MCF 10A (cell line): ENCODE data around the gene LITAF. TPM values are rescaled to one million over a fixed set of nuclear protein-coding genes. Genes with fewer than 3 reads are reported as not detected.

Experiments
- BruUV-seq: library from RNA; stranded (reverse); fragments of 400-500 nt; replicated peaks from 2 replicates; lab custom pipeline; 2021; lab: Mats Ljungman, UMichigan
- CTCF ChIA-PET: fragments of 300-600 bp; sonication (Branson Sonifier 250); formaldehyde crosslinking; extraction: SDS; loops from one replicate; lab custom pipeline; 2021; ENCODE audit warnings: antibody characterized with exemption, inconsistent platforms; lab: Yijun Ruan, JAX
- POLR2A ChIA-PET: fragments of 300-600, 350-650 bp; sonication (Branson Sonifier 250); formaldehyde crosslinking; extraction: SDS; loops from one replicate; lab custom pipeline; 2020; ENCODE audit warnings: antibody characterized with exemption, inconsistent platforms; lab: Yijun Ruan, JAX
- DNase-seq: peaks from one replicate; pipeline ENCODE4 v3.0.0-alpha.2; 2018; ENCODE audit not compliant: unreplicated experiment
- H3K27ac Mint-ChIP-seq: one replicate; pipeline ENCODE4 v1.8.0; 2022; ENCODE audit warnings: mild to moderate bottlenecking, low read depth, mixed read lengths; ENCODE audit not compliant: unreplicated experiment
- H3K27me3 Mint-ChIP-seq: one replicate; pipeline ENCODE4 v1.8.0; 2022; ENCODE audit warnings: mixed read lengths; ENCODE audit not compliant: insufficient read depth, unreplicated experiment
- H3K36me3 Mint-ChIP-seq: one replicate; pipeline ENCODE4 v1.8.0; 2022; ENCODE audit warnings: mild to moderate bottlenecking, moderate library complexity, mixed read lengths; ENCODE audit not compliant: insufficient read depth, unreplicated experiment
- H3K4me1 Mint-ChIP-seq: one replicate; pipeline ENCODE4 v1.8.0; 2022; ENCODE audit warnings: mixed read lengths; ENCODE audit not compliant: insufficient read depth, unreplicated experiment
- H3K4me3 Mint-ChIP-seq: one replicate; pipeline ENCODE4 v1.8.0; 2022; ENCODE audit warnings: mild to moderate bottlenecking, moderate library complexity, mixed read lengths; ENCODE audit not compliant: unreplicated experiment
- H3K9me3 Mint-ChIP-seq: one replicate; pipeline ENCODE4 v1.8.0; 2022; ENCODE audit warnings: mixed read lengths; ENCODE audit not compliant: unreplicated experiment
- intact Hi-C: fragments of 100-400 bp; cut with micrococcal nuclease; formaldehyde crosslinking; loops from 2 replicates; pipeline ENCODE4 v1.14.1; 2022
- total RNA-seq: library from RNA; stranded (reverse); gene quantifications from 2 replicates; pipeline ENCODE4 v1.2.3, GENCODE V29; 2022
- TF ChIP-seq, protein P1 (sequence below): fragments of 200-600 bp; IDR thresholded peaks from one replicate; pipeline ENCODE4 v1.8.0; 2022; ENCODE audit warnings: antibody characterized with exemption, mild to moderate bottlenecking; ENCODE audit not compliant: unreplicated experiment

LITAF gene
- total RNA-seq, 1 experiment from 2014 or later = 120 TPM

DNA sequence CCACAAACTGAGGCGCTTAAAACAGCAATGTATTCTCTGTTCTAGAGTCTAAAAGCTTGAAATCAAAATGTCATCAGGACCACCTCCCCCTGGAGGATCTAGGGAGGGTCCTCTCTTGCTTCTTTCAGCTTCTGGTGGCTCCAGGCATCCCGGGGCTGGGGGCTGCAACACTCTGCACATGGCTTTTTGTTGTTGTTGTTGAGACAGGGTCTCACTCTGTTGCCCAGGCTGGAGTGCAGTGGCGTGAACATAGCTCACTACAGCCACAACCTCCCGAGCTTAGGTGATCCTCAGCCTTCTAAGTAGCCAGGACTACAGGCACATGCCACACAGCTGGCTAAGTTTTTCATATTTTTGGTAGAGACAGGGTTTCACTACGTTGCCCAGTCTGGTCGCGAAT, 44.5 kb upstream of the LITAF start:
- POLR2A ChIA-PET = interaction anchor here (1.0 to 6.3 kb wide), 3 partner anchors 10 to 44 kb away, joined by 3 to 76 read pairs (median 6); partner anchors contain the start of gene LITAF
- TF ChIP-seq, protein P1, sequence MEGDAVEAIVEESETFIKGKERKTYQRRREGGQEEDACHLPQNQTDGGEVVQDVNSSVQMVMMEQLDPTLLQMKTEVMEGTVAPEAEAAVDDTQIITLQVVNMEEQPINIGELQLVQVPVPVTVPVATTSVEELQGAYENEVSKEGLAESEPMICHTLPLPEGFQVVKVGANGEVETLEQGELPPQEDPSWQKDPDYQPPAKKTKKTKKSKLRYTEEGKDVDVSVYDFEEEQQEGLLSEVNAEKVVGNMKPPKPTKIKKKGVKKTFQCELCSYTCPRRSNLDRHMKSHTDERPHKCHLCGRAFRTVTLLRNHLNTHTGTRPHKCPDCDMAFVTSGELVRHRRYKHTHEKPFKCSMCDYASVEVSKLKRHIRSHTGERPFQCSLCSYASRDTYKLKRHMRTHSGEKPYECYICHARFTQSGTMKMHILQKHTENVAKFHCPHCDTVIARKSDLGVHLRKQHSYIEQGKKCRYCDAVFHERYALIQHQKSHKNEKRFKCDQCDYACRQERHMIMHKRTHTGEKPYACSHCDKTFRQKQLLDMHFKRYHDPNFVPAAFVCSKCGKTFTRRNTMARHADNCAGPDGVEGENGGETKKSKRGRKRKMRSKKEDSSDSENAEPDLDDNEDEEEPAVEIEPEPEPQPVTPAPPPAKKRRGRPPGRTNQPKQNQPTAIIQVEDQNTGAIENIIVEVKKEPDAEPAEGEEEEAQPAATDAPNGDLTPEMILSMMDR = no peak
- Mint-ChIP-seq H3K4me1 (peaks cover 26% of the 10 kb centered on the region), H3K27me3 (no peaks in the 10 kb centered on the region), H3K9me3 (no peaks in the 10 kb centered on the region), H3K4me3 (no peak overlapping the region), H3K36me3 (peaks cover 3% of the 10 kb centered on the region), H3K27ac (no peak overlapping the region)
- BruUV-seq = no TSS peak
- intact Hi-C loops = no loop called here
- CTCF ChIA-PET = interaction anchor here (0.5 to 2.9 kb wide), 4 partner anchors 11 to 224 kb away, joined by 3 to 13 read pairs (median 4); no protein-coding TSS in a partner anchor
- no peak for DNase-seq

DNA sequence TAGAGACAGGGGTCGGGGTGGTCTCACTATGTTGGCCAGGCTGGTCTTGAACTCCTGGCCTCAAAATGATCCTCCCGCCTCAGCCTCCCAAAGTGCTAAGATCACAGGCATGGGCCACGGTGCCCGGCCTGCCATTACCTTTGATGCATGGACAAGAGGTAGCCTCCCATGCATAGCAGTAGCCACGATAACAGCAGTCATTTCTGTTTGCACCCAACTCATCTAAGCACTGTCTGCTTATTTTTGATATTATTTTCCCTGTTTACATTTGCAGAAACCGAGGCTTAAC, 44.0 kb upstream of the LITAF start:
- no peaks in the 10 kb centered on the region for H3K27me3 Mint-ChIP-seq

DNA sequence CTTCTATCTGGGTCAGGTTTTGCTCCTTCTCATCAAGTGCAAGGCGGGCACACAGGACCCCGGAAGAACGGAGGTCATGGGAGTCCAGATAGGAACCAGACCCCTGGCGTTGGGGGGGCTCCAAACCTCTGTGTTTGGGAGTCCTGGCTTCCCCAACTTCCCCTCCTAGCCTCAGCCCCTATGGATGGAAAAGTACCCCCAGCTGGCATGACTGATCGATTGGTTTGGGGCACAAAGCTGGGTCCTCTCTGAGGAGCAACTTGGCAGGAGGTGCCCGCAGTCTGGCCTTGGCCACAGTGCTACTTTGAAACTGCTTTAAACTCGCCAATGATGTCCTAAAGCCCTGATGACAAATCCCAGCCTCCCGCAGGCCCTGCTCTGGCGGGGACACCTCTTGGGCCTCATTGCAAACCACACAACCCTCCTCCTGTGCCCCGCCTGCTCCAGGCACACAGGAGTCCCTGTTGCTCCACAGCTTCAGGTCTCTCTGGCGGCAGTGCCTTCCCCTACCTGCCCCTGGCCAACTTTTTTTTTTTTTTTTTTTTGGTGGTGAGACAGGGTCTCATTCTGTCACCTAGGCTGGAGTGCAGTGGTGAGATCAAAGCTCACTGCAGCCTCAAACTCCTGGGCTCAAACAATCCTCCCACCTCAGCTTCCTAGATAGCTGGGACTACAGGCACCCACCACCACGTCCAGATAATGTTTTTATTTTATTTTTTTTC, 43.5 kb upstream of the LITAF start:
- Mint-ChIP-seq H3K36me3 (peaks cover 7% of the 10 kb centered on the region), H3K4me1 (peaks cover 26% of the 10 kb centered on the region), H3K9me3 (no peaks in the 10 kb centered on the region), H3K4me3 (peak overlapping the region; percentile 10), H3K27ac (no peak overlapping the region), H3K27me3 (no peaks in the 10 kb centered on the region)
- TF ChIP-seq, protein P1 = no peak
- no TSS peak for BruUV-seq
- DNase-seq = peak; percentile 46
- intact Hi-C loops = no loop called here
- ChIA-PET CTCF (interaction anchor here (0.5 to 1.2 kb wide), 8 partner anchors 8 to 236 kb away, joined by 3 to 7 read pairs (median 4); no protein-coding TSS in a partner anchor), POLR2A (interaction anchor here (0.7 to 6.3 kb wide), 4 partner anchors 11 to 155 kb away, joined by 3 to 76 read pairs (median 8); partner anchors contain the start of gene LITAF)

More for the DNA sequence above, 44.0 kb upstream of the LITAF start:
- intact Hi-C loops = no loop called here
- no peak overlapping the region for H3K4me3 Mint-ChIP-seq
- peaks cover 26% of the 10 kb centered on the region for H3K4me1 Mint-ChIP-seq
- no TSS peak for BruUV-seq
- H3K27ac Mint-ChIP-seq = no peak overlapping the region
- no peak for DNase-seq
- ChIA-PET POLR2A (interaction anchor here (0.7 to 6.3 kb wide), 5 partner anchors 10 to 155 kb away, joined by 3 to 76 read pairs (median 6); partner anchors contain the start of gene LITAF), CTCF (interaction anchor here (0.5 to 2.9 kb wide), 5 partner anchors 11 to 223 kb away, joined by 3 to 13 read pairs (median 3); no protein-coding TSS in a partner anchor)
- H3K9me3 Mint-ChIP-seq = no peaks in the 10 kb centered on the region
- TF ChIP-seq, protein P1 = no peak
- H3K36me3 Mint-ChIP-seq = peaks cover 7% of the 10 kb centered on the region
